Body of pancreas (tissue), 4 donors: Measurements from ENCODE around the gene ASPHD2. TPM values are rescaled to one million over a fixed set of nuclear protein-coding genes. Genes with fewer than 3 reads are reported as not detected.
"Not testable (repeated sequence)": the region's sequence is repeated elsewhere in the genome, so short reads cannot be mapped to it uniquely, and the experiment has no call there.

Experiments
- ATAC-seq: fragments of 150-250 bp; one replicate; pipeline ENCODE4 v1.9.1; 2016
- DNase-seq, 4 donors: peaks; one replicate each; pipeline ENCODE4 v3.0.0-alpha.2; 2019
- H3K27ac ChIP-seq, 4 donors: fragments of 200-600 bp; sonication (generic); 1 replicate in 3 of 4; 2 replicates in 1 of 4; pipeline versions ENCODE4 v1.5.1 to v1.6.1; 2016 to 2019; ENCODE audit warnings: mild to moderate bottlenecking in 1 of 4, mixed read lengths in 1 of 4, moderate library complexity in 1 of 4
- H3K27me3 ChIP-seq, 2 donors: fragments of 200-600 bp; sonication (generic); one replicate each; pipeline ENCODE4 v1.6.0; 2016; ENCODE audit warnings: mild to moderate bottlenecking in 1 of 2
- H3K36me3 ChIP-seq, 2 donors: fragments of 200-600 bp; sonication (generic); replicated peaks in 1 of 2; 2 replicates each; pipeline ENCODE4 v1.5.1; 2016; ENCODE audit warnings: low read depth in 2 of 2; ENCODE audit not compliant: insufficient read depth in 1 of 2
- H3K4me1 ChIP-seq: fragments of 200-600 bp; sonication (generic); one replicate; pipeline ENCODE4 v1.6.0; 2016
- H3K4me3 ChIP-seq, 2 donors: fragments of 200-600 bp; sonication (generic); 1 replicate in 1 of 2; 2 replicates in 1 of 2; pipeline ENCODE4 v1.5.1; 2016 to 2019
- H3K9me3 ChIP-seq, 3 donors: fragments of 200-600 bp; sonication (generic); 1 replicate in 2 of 3; 2 replicates in 1 of 3; pipeline ENCODE4 v1.5.1; 2016
- CTCF ChIP-seq, 7 experiments: fragments of 450-650 bp in 4 of 7; fragments of 200-600 bp in 3 of 7; sonication (generic) in 3 of 7; IDR thresholded peaks; one replicate each; pipeline ENCODE4 v1.5.1; 2016 to 2019; ENCODE audit warnings: antibody characterized with exemption in 7 of 7
- POLR2A ChIP-seq, 3 donors: fragments of 450-650 bp; IDR thresholded peaks; one replicate each; pipeline ENCODE4 v1.6.1; 2016; ENCODE audit warnings: antibody characterized with exemption in 3 of 3, mild to moderate bottlenecking in 2 of 3
- WGBS, 2 donors: methylation state at CpG; one replicate each; pipeline ENCODE4 v1.1.5; 2017; 5-methylcytosine and 5-hydroxymethylcytosine counted together
- intact Hi-C: fragments of 100-400 bp; cut with DNase I; formaldehyde crosslinking; loops from one replicate; pipeline ENCODE4 v1.15.1; 2023
- total RNA-seq, 2 donors: library from RNA; depleted of rRNA; stranded (reverse); fragments of >200 nt; gene quantifications; one replicate each; pipeline ENCODE4 v1.1.0, GENCODE V29; 2016

ASPHD2 gene
- total RNA-seq, 2 donors from 2014 or later: 0.33 to 1.6 TPM

GRCh38 chr22:26406118-26406517 is 22.9 kb upstream of the ASPHD2 start:
- H3K4me3 ChIP-seq: no peak overlapping the region
- WGBS, 2 donors: 67 to 78% methylated on average over 3 to 4 of the region's 4 CpGs
- no peak overlapping the region for H3K27ac ChIP-seq
- intact Hi-C loops: no loop called here
- H3K27me3 ChIP-seq: no peaks in the 10 kb centered on the region
- H3K36me3 ChIP-seq: no peaks in the 10 kb centered on the region
- DNase-seq (no peak), ATAC-seq (no peak)
- no peaks in the 10 kb centered on the region for H3K4me1 ChIP-seq
- TF ChIP-seq POLR2A (IDR thresholded peaks at IDR 0.05) (no peak), CTCF (IDR thresholded peaks at IDR 0.05) (no peak)
- no peaks in the 10 kb centered on the region for H3K9me3 ChIP-seq

- 82 to 86% methylated on average over 7 of the region's 7 CpGs for WGBS, 2 donors
- H3K4me3 ChIP-seq, H3K9me3 ChIP-seq, H3K36me3 ChIP-seq, H3K27ac ChIP-seq, intact Hi-C loops, H3K27me3 ChIP-seq, H3K4me1 ChIP-seq, ATAC-seq, DNase-seq: not testable (repeated sequence)
These were observed 20.4 kb upstream of the ASPHD2 start for GRCh38 chr22:26408562-26409220.

- no peak for ATAC-seq
- no peak overlapping the region for H3K4me3 ChIP-seq
- intact Hi-C loops: no loop called here
- no peaks in the 10 kb centered on the region for H3K27me3 ChIP-seq
- no peak for TF ChIP-seq CTCF (IDR thresholded peaks at IDR 0.05)
- TF ChIP-seq POLR2A (IDR thresholded peaks at IDR 0.05): no peak
- no peaks in the 10 kb centered on the region for H3K36me3 ChIP-seq
- no peak overlapping the region for H3K27ac ChIP-seq
- DNase-seq: no peak
- 61 to 64% methylated on average over 5 of the region's 5 CpGs for WGBS, 2 donors
- no peaks in the 10 kb centered on the region for H3K9me3 ChIP-seq
- no peaks in the 10 kb centered on the region for H3K4me1 ChIP-seq
These were observed 19.2 kb upstream of the ASPHD2 start for GRCh38 chr22:26409719-26410335.

GRCh38 chr22:26410386-26410785 is 18.7 kb upstream of the ASPHD2 start:
- WGBS, 2 donors: 52 to 69% methylated on average over 5 of the region's 5 CpGs
- Histone ChIP-seq H3K4me3 (no peak overlapping the region), H3K36me3 (no peaks in the 10 kb centered on the region), H3K9me3 (no peaks in the 10 kb centered on the region), H3K27me3 (no peaks in the 10 kb centered on the region), H3K4me1 (no peaks in the 10 kb centered on the region), H3K27ac (no peak overlapping the region)
- DNase-seq: no peak
- intact Hi-C loops: no loop called here
- TF ChIP-seq POLR2A (IDR thresholded peaks at IDR 0.05) (no peak), CTCF (IDR thresholded peaks at IDR 0.05) (no peak)
- no peak for ATAC-seq

GRCh38 chr22:26414347-26414746 is 14.7 kb upstream of the ASPHD2 start:
- no peak for DNase-seq
- Histone ChIP-seq H3K9me3 (no peaks in the 10 kb centered on the region), H3K4me1 (no peaks in the 10 kb centered on the region), H3K4me3 (no peak overlapping the region), H3K36me3 (no peaks in the 10 kb centered on the region), H3K27me3 (no peaks in the 10 kb centered on the region), H3K27ac (no peak overlapping the region)
- TF ChIP-seq CTCF (IDR thresholded peaks at IDR 0.05) (no peak), POLR2A (IDR thresholded peaks at IDR 0.05) (no peak)
- no peak for ATAC-seq
- WGBS, 2 donors: 65 to 72% methylated on average over 4 of the region's 4 CpGs
- intact Hi-C loops: no loop called here
